IgD-negative memory B cell (primary cell): ENCODE results near the gene COL27A1. TPM values are rescaled to one million over a fixed set of nuclear protein-coding genes. Genes with fewer than 3 reads are reported as not detected.
A peak's percentile ranks its signal among the peaks of the same experiment; 100 is the strongest.

Source experiments
- H3K27ac Mint-ChIP-seq, 3 donors: one replicate each; pipeline ENCODE4 v1.8.0; 2020 to 2022; ENCODE audit warnings: mild to moderate bottlenecking in 3 of 3, mixed read lengths in 3 of 3, moderate library complexity in 1 of 3
- H3K27me3 Mint-ChIP-seq: one replicate; pipeline ENCODE4 v1.8.0; 2021; ENCODE audit warnings: mixed read lengths
- H3K36me3 Mint-ChIP-seq: one replicate; pipeline ENCODE4 v1.8.0; 2020; ENCODE audit warnings: mild to moderate bottlenecking, mixed read lengths
- H3K4me1 Mint-ChIP-seq, 3 donors: one replicate each; pipeline ENCODE4 v1.8.0; 2020 to 2022; ENCODE audit warnings: mixed read lengths in 3 of 3, mild to moderate bottlenecking in 1 of 3
- H3K4me3 Mint-ChIP-seq, 4 donors: one replicate each; pipeline ENCODE4 v1.8.0; 2020 to 2022; ENCODE audit warnings: mild to moderate bottlenecking in 4 of 4, mixed read lengths in 4 of 4, moderate library complexity in 3 of 4
- H3K9me3 Mint-ChIP-seq, 3 donors: one replicate each; pipeline ENCODE4 v1.8.0; 2020 to 2021; ENCODE audit warnings: mixed read lengths in 3 of 3, mild to moderate bottlenecking in 1 of 3
- polyA plus RNA-seq: library from polyadenylated mRNA; unstranded; fragments of 300-500 nt; fragmentation: Illumina TruSeq; gene quantifications from one replicate; pipeline ENCODE4 v1.2.3, GENCODE V29; 2021

Gene COL27A1
- polyA plus RNA-seq, 1 donor from 2014 or later = not detected

DNA sequence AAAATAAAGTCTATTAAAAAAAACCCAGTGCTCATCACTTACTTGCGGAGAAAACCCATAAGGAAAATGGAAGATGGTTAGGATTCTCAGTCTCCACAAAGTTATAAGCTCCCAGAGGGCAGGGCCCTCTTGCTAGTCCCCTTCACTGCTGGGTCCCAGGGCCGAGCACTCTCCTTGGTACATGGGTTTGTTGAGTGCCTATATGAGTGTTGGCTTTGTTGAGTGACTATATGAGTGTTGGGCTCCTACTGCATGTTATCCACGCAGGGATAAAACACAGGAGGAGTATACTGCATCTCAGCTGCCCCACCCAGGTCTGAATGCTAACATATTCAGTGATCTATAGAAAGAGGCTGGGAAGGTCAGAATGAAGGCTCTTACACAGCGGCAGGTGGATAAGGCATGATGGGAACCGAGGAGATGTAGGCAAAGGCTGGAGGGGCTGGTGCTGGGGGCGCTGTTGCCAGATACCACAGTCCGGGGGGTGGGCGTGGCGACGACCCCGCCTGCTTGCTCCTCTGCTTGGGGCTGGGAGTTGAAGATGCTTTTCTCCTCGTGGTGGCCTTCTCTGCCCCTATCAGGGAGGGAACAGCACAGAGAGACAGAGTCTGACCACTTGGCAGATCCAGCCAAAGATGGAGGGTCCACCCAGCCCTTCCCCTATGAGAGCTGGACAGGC, 186.0 kb downstream of the COL27A1 start:
- peak overlapping the region; percentile 28 to 88 (median 74) for H3K27ac Mint-ChIP-seq
- H3K36me3 Mint-ChIP-seq = peaks cover 2% of the 10 kb centered on the region
- peak overlapping the region in 1 of 4 donors; percentile 22 for H3K4me3 Mint-ChIP-seq
- H3K27me3 Mint-ChIP-seq = no peaks in the 10 kb centered on the region
- H3K4me1 Mint-ChIP-seq = peaks cover 11 to 13% (median 12%) of the 10 kb centered on the region in 3 donors
- no peaks in the 10 kb centered on the region for H3K9me3 Mint-ChIP-seq

DNA sequence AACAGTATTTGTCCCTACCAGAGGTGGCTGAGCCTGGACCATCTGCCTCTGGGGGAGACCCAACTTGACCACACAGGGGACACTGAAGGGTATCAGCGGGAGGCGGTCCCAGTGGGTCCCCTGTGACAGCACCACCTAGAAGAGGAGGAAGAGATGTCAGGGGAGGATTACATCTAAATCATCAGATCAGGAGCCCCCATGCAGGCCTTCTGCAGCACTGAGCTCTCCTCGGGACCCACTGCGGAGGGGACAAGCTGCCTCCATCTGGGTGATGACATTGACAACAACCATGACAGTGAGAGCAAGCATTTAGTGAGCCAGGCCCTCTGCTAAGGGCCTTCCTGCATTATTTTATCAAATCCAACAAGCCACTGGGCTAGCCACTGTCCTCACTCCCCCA, 186.7 kb downstream of the COL27A1 start:
- Mint-ChIP-seq H3K27me3 (no peaks in the 10 kb centered on the region), H3K9me3 (no peaks in the 10 kb centered on the region), H3K4me3 (no peak overlapping the region), H3K4me1 (peaks cover 11 to 13% (median 12%) of the 10 kb centered on the region in 3 donors), H3K27ac (peak overlapping the region in 1 of 3 donors; percentile 74), H3K36me3 (peaks cover 2% of the 10 kb centered on the region)

DNA sequence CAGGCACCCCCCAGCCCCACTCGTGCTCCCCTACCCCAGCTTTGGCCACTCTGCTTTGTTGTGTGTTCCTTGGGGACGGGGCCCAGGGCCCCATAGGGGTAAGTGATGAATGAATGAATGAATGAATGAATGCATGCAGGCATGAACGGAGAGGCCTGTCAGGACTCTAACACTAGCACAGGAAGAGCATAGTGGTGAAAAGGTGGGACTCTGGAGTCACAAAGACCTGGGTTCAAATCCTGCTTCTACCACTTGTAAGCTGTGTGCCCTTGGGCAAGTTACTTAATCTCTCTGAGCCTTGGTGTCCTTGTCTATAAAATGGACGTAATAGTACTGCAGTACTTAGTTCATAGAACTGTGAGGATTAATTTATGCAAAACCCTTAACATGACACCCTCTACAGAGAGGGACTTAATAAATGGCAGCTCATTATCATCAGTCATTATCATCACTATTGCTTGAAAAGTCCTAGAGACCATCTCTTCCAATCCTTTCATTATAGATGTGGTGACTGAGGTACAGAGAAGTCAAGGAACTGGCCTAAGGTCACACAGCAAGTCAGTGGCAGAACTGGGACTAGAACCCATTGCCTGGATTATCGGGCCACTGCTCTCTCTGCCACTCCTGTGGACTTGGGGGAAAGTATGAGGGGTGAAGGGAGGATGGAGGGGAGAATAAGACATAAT, 187.6 kb downstream of the COL27A1 start:
- H3K36me3 Mint-ChIP-seq = peaks cover 2% of the 10 kb centered on the region
- H3K4me3 Mint-ChIP-seq = peak overlapping the region in 1 of 4 donors; percentile 25
- no peaks in the 10 kb centered on the region for H3K27me3 Mint-ChIP-seq
- H3K27ac Mint-ChIP-seq = peak overlapping the region in 2 of 3 donors; percentile 77 to 85
- no peaks in the 10 kb centered on the region for H3K9me3 Mint-ChIP-seq
- peaks cover 12 to 13% (median 12%) of the 10 kb centered on the region in 3 donors for H3K4me1 Mint-ChIP-seq

DNA sequence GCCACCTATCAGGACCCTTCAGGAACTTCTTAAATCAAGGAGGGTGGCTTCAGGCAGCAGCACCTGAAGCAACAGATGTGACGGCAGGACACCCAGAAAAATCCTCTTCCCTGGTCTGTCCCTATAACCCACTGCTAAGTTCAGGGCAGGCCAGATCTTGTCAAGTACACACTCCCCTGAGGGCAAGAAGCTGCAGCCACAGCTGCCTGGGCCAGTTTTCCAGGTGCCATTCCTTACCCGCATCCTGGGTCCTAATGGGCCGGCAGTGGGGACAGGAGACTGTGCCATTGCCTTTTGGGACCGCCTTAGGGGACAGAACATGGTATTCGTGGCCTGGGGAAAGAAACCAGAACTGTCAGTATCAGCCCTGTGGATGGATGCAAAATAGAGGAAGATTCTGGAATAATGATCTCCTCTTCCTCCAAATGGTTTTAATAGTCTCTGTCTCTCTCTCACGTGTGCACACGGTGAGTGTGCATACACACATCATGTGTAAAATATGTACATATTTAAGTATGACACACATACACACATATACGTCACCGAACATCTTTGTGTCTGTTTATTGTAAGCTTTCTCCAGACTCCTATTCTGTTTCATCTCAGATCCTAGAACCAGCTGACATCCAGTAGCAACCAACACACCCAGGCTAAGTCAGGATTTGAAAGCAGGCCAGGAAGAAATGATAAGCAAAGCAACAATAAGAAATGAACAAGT, 188.3 kb downstream of the COL27A1 start:
- peaks cover 12 to 20% (median 15%) of the 10 kb centered on the region in 3 donors for H3K4me1 Mint-ChIP-seq
- H3K9me3 Mint-ChIP-seq = no peaks in the 10 kb centered on the region
- peaks cover 2% of the 10 kb centered on the region for H3K36me3 Mint-ChIP-seq
- peak overlapping the region in 2 of 3 donors; percentile 77 to 85 for H3K27ac Mint-ChIP-seq
- no peaks in the 10 kb centered on the region for H3K27me3 Mint-ChIP-seq
- H3K4me3 Mint-ChIP-seq = no peak overlapping the region

DNA sequence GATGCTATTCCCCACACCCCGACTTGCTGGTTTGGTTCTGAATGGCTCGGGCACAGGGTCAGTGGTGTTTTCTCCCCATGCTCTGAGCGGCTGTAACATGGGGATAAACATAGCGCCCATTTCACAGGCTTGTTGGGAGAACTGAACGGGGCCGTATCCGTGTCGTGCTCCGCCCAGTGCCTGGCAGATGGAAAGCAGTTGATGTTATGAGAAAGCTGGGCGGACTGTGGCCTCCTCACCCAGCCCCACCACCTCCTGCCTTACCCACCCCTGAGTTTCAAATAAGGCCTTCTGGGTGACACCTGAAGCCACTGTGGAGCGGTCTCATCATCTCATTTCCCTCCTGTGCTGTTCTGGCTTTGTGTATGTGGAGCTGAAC, 188.8 kb downstream of the COL27A1 start:
- H3K27ac Mint-ChIP-seq = peak overlapping the region in 2 of 3 donors; percentile 77 to 83
- no peak overlapping the region for H3K4me3 Mint-ChIP-seq
- no peaks in the 10 kb centered on the region for H3K9me3 Mint-ChIP-seq
- peaks cover 3% of the 10 kb centered on the region for H3K36me3 Mint-ChIP-seq
- no peaks in the 10 kb centered on the region for H3K27me3 Mint-ChIP-seq
- H3K4me1 Mint-ChIP-seq = peaks cover 13 to 21% (median 18%) of the 10 kb centered on the region in 3 donors

DNA sequence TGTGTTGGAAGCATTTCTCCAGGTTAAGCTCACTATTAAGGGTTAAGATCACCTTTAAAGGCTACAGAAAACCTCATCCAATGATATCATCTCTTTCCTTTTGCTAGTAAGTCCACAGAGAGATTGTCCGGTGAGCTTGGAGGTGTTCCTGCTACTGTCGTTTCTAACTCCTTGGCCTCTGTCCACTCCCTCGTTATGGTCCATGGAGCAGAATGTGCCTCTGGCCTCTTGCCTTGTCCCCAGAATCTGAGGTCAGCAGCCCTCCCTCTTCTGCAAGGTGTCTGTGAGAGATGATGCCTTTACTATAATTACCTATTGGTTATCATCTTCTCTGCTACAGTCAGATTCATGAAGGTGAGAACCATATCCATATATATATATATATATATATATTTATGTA, 189.4 kb downstream of the COL27A1 start:
- Mint-ChIP-seq H3K27me3 (no peaks in the 10 kb centered on the region), H3K4me1 (peaks cover 17 to 23% (median 22%) of the 10 kb centered on the region in 3 donors), H3K27ac (peak overlapping the region; percentile 57 to 83 (median 57)), H3K4me3 (peak overlapping the region in 1 of 4 donors; percentile 12), H3K9me3 (no peaks in the 10 kb centered on the region), H3K36me3 (peaks cover 4% of the 10 kb centered on the region)

DNA sequence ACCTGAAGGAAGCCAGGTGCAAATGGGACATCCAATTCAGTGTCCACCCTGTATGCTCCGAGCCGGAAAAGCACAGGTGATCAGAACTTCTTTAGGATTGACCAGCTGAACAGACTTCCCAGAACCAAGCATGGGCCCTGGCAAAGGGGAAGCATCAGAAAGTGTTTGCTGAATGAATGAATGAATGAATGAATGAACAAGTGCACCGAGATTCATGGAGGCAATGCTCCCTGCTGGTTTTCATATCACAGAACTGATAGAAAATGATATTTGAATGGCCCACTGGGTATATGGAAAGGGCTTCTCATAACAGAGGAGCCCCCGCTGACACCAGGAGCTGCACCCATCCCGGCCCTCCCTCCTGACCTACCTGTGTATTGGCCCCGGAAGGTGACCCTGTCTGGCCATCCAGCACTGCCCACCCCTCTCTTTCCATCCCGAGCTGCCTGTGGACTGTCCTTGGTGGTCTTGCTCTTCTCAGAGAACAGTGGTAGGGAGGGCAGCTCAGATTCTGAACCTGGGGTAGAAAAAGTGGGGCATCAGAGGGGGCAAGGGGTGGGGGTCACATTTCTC, 190.2 kb downstream of the COL27A1 start:
- H3K36me3 Mint-ChIP-seq = peaks cover 4% of the 10 kb centered on the region
- H3K9me3 Mint-ChIP-seq = no peaks in the 10 kb centered on the region
- no peaks in the 10 kb centered on the region for H3K27me3 Mint-ChIP-seq
- H3K4me1 Mint-ChIP-seq = peaks cover 20 to 28% (median 26%) of the 10 kb centered on the region in 3 donors
- peak overlapping the region in 1 of 4 donors; percentile 25 for H3K4me3 Mint-ChIP-seq
- no peak overlapping the region for H3K27ac Mint-ChIP-seq

DNA sequence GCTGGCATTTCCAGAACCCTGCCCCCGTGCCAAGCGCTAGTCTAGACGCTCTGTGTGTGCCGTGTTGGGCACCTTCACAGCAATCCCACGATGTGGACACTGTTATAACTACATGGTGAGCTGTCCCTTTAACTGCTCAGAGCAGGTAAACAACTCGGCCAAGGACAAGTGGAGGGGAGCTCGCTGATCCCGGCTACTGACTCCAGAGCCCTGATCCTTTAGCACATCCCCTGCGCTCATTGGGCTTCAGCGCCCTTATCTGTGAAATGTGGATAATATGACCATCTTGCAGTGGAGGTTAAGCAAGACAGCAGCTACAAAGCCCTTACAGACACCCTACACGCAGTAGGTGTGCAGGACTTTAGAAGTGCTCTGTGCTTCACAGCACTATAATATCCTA, 190.8 kb downstream of the COL27A1 start:
- H3K9me3 Mint-ChIP-seq = no peaks in the 10 kb centered on the region
- H3K27me3 Mint-ChIP-seq = no peaks in the 10 kb centered on the region
- peaks cover 4% of the 10 kb centered on the region for H3K36me3 Mint-ChIP-seq
- no peak overlapping the region for H3K4me3 Mint-ChIP-seq
- H3K4me1 Mint-ChIP-seq = peaks cover 22 to 29% (median 26%) of the 10 kb centered on the region in 3 donors
- peak overlapping the region in 1 of 3 donors; percentile 28 for H3K27ac Mint-ChIP-seq

DNA sequence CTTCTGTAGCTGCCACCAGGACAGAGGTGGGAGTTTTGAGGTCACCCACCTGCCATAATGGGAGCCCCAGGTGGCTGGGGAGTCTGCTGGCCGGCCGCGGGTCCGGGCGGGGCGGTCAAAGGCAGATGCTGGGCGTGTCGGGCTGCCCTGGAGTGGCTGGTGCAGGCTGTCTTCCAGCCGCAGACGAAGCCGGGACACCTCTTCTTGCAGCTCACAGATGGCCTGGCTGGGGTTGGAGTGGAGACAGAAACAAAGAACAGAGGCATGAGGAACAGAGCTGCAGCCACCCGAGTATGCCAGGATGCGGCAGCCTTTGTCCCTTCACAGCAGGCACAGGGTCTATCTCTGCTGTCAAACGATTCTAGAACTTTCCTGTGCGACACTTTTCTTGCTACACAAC, 192.3 kb downstream of the COL27A1 start:
- Mint-ChIP-seq H3K27ac (peak overlapping the region in 2 of 3 donors; percentile 50 to 77), H3K27me3 (no peaks in the 10 kb centered on the region), H3K36me3 (peaks cover 4% of the 10 kb centered on the region), H3K4me3 (peak overlapping the region in 2 of 4 donors; percentile 17 to 34), H3K9me3 (no peaks in the 10 kb centered on the region), H3K4me1 (peaks cover 22 to 33% (median 27%) of the 10 kb centered on the region in 3 donors)

DNA sequence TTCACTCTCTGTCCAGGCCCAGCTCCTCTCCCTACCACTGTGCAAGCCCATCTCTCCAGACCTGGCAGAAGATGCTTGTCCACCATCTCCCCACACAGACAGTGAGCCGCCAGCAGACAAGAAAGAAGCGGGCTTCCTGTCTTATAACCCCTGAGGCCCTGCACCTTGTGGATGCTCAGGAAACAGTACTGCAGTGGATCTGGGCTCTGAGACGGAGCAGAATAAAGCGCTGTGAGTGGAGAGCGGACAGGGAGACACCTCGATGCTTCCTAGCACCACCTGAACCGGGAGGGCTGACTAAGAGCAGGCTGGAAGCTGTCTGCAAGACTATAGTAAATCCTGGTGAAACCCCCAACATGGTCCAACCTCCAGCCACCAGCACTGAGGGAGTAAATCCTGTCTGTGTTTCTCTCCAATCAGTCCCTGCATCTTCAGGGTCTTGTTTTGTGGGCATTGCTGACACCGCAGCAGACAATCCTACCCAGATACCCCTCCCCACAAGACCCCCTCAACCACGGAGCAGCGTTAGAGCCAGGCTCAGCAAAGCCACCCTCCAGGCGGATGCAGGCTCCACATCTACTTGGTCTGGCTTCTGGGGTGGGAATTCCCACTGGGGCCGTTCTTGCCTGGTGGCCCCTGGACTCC, 193.0 kb downstream of the COL27A1 start:
- Mint-ChIP-seq H3K4me1 (peaks cover 22 to 35% (median 24%) of the 10 kb centered on the region in 3 donors), H3K27me3 (no peaks in the 10 kb centered on the region), H3K36me3 (peaks cover 2% of the 10 kb centered on the region), H3K9me3 (no peaks in the 10 kb centered on the region), H3K27ac (peak overlapping the region; percentile 77 to 94 (median 90)), H3K4me3 (peak overlapping the region in 3 of 4 donors; percentile 34 to 90 (median 73))

DNA sequence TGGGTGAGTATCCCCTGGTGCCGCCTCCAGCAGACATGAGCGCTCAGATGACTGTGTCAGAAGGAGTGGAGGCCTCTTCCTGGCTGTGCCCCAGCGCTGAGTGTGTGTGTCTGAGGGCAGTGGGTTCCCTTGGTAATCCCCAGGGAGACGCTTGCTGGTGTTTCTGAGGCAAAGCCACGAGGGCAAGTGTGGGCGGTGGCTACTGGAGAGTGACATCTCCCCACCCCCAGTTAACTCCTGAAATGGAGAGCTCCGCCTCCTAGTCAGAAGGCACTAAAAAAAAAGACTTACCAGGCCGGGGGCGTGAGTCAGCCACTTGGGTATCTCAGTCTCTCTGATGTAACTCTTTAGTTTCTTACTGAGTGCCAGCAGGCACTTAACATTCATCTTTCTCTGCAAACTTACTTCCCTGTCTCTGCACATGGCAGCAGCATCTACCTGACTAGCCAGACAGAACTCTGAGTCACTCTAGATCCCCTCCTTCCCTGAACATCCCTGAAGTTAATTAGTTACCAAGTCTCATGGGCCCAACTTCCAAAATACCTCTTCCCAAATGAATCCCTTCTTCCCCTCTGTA, 193.7 kb downstream of the COL27A1 start:
- Mint-ChIP-seq H3K27me3 (no peaks in the 10 kb centered on the region), H3K4me3 (peak overlapping the region; percentile 14 to 90 (median 44)), H3K4me1 (peaks cover 22 to 35% (median 24%) of the 10 kb centered on the region in 3 donors), H3K27ac (peak overlapping the region; percentile 77 to 94 (median 90)), H3K9me3 (no peaks in the 10 kb centered on the region), H3K36me3 (peaks cover 2% of the 10 kb centered on the region)

DNA sequence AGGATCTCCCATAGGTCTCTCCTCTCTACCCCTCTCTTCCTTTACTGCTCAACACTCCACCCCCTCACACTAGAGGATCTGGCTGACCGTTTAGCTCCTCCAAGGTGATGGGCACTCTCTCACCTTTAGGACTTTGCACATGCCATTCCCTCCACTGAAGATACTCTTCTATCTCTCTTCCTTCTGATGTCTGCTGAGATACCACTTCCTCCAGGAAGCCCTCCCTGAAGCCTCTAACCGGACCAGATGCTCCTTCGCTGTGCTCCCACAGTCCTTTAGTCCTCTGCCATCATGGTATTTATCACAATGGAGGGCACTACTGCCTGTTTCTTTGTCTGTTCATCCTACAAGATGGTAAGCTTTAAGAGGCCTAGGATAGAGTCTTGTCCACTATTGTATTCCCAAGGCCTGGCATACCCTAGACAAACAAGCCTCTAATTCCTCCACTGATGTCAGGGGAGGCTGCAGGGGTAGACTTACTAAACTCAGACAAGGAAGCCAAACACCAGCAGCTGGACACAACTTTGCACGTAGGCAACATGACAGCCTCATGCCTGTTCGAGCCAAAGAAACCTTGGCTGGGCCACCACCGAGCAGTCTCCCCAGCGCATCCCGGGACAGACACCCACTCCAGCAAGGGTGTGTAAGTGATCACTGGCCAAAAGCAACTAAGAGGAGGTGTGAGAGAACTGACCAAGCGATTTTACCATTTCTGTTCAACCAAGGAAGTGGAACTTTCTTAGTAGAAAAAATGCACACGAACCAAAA, 194.6 kb downstream of the COL27A1 start:
- peak overlapping the region; percentile 14 to 90 (median 56) for H3K4me3 Mint-ChIP-seq
- peaks cover 2% of the 10 kb centered on the region for H3K36me3 Mint-ChIP-seq
- H3K9me3 Mint-ChIP-seq = no peaks in the 10 kb centered on the region
- peaks cover 22 to 35% (median 23%) of the 10 kb centered on the region in 3 donors for H3K4me1 Mint-ChIP-seq
- peak overlapping the region; percentile 77 to 94 (median 80) for H3K27ac Mint-ChIP-seq
- no peaks in the 10 kb centered on the region for H3K27me3 Mint-ChIP-seq

DNA sequence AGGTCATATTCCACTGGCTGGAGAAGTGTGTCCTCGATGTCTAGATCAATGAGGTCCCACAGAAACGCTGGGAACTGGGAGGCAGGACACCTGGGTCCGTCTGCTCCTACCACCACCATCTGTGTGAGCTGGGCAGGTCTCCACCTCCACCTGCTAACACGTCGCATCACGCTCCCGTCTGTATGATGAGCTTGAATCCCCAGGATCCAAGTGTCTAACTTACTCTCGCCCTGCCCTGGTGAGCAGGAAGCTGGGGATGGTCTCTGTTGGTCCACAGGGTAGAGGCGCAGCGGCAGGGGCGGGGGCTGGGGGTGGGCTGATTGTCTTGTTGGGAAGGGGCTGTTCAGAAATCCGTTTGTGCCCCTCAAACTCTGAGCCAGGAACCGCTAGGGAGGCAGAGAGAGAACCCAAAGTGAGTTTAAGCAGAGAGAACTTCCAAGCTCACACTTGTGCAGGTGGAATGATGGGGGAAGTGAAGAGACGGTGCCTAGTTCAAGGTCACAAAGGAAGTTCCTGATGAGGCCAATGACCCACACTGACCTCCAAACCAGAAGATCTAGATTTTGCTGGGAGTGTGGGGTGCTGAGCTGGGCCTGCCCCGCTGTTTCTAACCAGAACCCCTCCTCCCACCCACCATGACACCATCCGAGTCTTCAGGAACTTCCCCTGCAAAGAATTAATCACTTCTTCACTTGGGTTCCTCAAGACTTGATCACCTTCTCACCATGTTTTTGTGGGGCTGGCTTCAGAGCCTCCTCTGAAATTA, 195.5 kb downstream of the COL27A1 start:
- Mint-ChIP-seq H3K27ac (peak overlapping the region; percentile 7 to 94 (median 77)), H3K4me1 (peaks cover 22 to 35% (median 23%) of the 10 kb centered on the region in 3 donors), H3K27me3 (no peaks in the 10 kb centered on the region), H3K36me3 (peaks cover 2% of the 10 kb centered on the region), H3K4me3 (peak overlapping the region in 1 of 4 donors; percentile 47), H3K9me3 (no peaks in the 10 kb centered on the region)
